HepG2 (cell line): ENCODE results near the gene DISP2.

ENCODE experiments used
- CHD2 ChIP-seq: IDR thresholded peaks from 2 replicates; pipeline ENCODE4 v1.6.1; 2011; ENCODE audit warnings: low read depth, low read length, improper control_type of control experiment
- CTCF ChIP-seq: sonication (generic); formaldehyde crosslinking; IDR thresholded peaks from 2 replicates; pipeline ENCODE4 v1.5.0; 2020; ENCODE audit warnings: mild to moderate bottlenecking, missing genetic modification reagents, moderate library complexity
- GTF2F1 ChIP-seq: fragments of 150-350 bp; IDR thresholded peaks from 2 replicates; pipeline ENCODE4 v1.6.1; 2014; ENCODE audit warnings: low read length
- JUNB ChIP-seq: sonication (generic); formaldehyde crosslinking; IDR thresholded peaks from 2 replicates; pipeline ENCODE4 v1.8.0; 2022; ENCODE audit warnings: missing genetic modification reagents, mild to moderate bottlenecking, borderline replicate concordance
- MYC ChIP-seq: sonication (generic); formaldehyde crosslinking; IDR thresholded peaks from 2 replicates; pipeline ENCODE4 v1.9.0; 2021; ENCODE audit warnings: missing genetic modification reagents, borderline replicate concordance
- NPAS2 ChIP-seq: sonication (generic); formaldehyde crosslinking; IDR thresholded peaks from 2 replicates; pipeline ENCODE4 v1.8.0; 2022; ENCODE audit warnings: mild to moderate bottlenecking, missing genetic modification reagents, borderline replicate concordance
- ZNF274 ChIP-seq: sonication (generic); formaldehyde crosslinking; IDR thresholded peaks from 2 replicates; pipeline ENCODE4 v1.5.1; 2020; ENCODE audit warnings: mild to moderate bottlenecking, missing genetic modification reagents

- TF ChIP-seq NPAS2 = no peak
- TF ChIP-seq JUNB = no peak
- no peak for TF ChIP-seq CTCF (CRISPR knock-in tag)
- no peak for TF ChIP-seq GTF2F1
- no peak for TF ChIP-seq CHD2
- TF ChIP-seq MYC = no peak
- no peak for TF ChIP-seq ZNF274 (CRISPR knock-in tag)
These were observed 21.4 kb downstream of the DISP2 start for GRCh38 chr15:40379374-40379773.
